Left ventricle myocardium inferior (tissue), 1 donor: ENCODE results near the gene DUSP6. TPM values are rescaled to one million over a fixed set of nuclear protein-coding genes. Genes with fewer than 3 reads are reported as not detected.
A peak's percentile ranks its signal among the peaks of the same experiment; 100 is the strongest.

ENCODE experiments used
- DNase-seq: peaks from one replicate; pipeline ENCODE4 v3.0.0-alpha.2; 2020
- H3K27ac ChIP-seq: fragments of 200-600 bp; replicated peaks from 2 replicates; pipeline ENCODE4 v1.8.0; 2021
- H3K27me3 ChIP-seq: fragments of 200-600 bp; 2 replicates; pipeline ENCODE4 v1.8.0; 2021; ENCODE audit warnings: low read depth
- H3K36me3 ChIP-seq: fragments of 200-600 bp; 2 replicates; pipeline ENCODE4 v1.8.0; 2021
- H3K4me1 ChIP-seq: fragments of 200-600 bp; 2 replicates; pipeline ENCODE4 v1.8.0; 2021
- H3K4me3 ChIP-seq: fragments of 200-600 bp; 2 replicates; pipeline ENCODE4 v1.8.0; 2021; ENCODE audit warnings: mild to moderate bottlenecking, moderate library complexity
- H3K9me3 ChIP-seq: fragments of 200-600 bp; replicated peaks from 2 replicates; pipeline ENCODE4 v1.8.0; 2021
- intact Hi-C: fragments of 100-400 bp; cut with micrococcal nuclease; formaldehyde crosslinking; loops from one replicate; pipeline ENCODE4 v1.11.0; 2022
- total RNA-seq: library from RNA; stranded (reverse); fragmentation: NEBNext Ultra II Directional; extraction: Animal tissue kit (Norgen Biotek cat#: 25700); gene quantifications from one replicate; pipeline ENCODE4 v1.2.1, GENCODE V29; 2021
- TF ChIP-seq, protein P1 (sequence below): fragments of 200-600 bp; IDR thresholded peaks from 2 replicates; pipeline ENCODE4 v1.8.0; 2021; ENCODE audit warnings: antibody characterized with exemption, mild to moderate bottlenecking, borderline replicate concordance
- donor health status: DM: no; HTN: yes; CAD: no; lungs with severe emphysema.

DUSP6 gene
- total RNA-seq, 1 donor from 2014 or later = 16.1 TPM

DNA sequence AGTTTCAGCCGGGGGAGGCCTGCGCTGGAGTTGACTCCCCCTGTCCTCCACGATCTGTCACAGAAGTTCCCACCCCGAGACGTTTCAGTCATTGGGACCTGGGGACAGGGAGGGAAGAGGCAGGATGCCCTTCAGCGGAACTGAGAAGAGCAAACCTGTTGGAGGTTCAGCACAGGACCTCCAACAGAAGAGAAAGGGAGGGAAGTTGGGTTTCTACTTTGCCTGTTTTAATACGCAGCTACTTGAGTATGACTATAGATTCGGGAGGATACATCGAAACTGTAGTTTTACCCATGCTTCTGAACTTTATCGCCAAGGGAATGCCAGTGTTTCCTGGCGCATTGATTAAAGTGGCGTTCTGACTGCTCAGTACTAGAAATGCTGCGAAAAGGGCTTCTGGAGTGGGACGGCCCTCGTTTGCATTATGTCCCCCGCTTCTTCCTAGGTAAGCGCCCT, 2.3 kb upstream of the DUSP6 start:
- H3K9me3 ChIP-seq = no peaks in the 10 kb centered on the region
- no peaks in the 10 kb centered on the region for H3K27me3 ChIP-seq
- peaks cover 5% of the 10 kb centered on the region for H3K36me3 ChIP-seq
- H3K4me1 ChIP-seq = peaks cover 63% of the 10 kb centered on the region
- TF ChIP-seq, protein P1, sequence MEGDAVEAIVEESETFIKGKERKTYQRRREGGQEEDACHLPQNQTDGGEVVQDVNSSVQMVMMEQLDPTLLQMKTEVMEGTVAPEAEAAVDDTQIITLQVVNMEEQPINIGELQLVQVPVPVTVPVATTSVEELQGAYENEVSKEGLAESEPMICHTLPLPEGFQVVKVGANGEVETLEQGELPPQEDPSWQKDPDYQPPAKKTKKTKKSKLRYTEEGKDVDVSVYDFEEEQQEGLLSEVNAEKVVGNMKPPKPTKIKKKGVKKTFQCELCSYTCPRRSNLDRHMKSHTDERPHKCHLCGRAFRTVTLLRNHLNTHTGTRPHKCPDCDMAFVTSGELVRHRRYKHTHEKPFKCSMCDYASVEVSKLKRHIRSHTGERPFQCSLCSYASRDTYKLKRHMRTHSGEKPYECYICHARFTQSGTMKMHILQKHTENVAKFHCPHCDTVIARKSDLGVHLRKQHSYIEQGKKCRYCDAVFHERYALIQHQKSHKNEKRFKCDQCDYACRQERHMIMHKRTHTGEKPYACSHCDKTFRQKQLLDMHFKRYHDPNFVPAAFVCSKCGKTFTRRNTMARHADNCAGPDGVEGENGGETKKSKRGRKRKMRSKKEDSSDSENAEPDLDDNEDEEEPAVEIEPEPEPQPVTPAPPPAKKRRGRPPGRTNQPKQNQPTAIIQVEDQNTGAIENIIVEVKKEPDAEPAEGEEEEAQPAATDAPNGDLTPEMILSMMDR = no peak
- intact Hi-C loops = loop anchor here (5.0 to 10.0 kb wide), 2 partner anchors 100 to 302 kb away; no protein-coding TSS in a partner anchor
- DNase-seq = no peak
- peak overlapping the region; percentile 89 for H3K4me3 ChIP-seq
- H3K27ac ChIP-seq = peak overlapping the region; percentile 99

DNA sequence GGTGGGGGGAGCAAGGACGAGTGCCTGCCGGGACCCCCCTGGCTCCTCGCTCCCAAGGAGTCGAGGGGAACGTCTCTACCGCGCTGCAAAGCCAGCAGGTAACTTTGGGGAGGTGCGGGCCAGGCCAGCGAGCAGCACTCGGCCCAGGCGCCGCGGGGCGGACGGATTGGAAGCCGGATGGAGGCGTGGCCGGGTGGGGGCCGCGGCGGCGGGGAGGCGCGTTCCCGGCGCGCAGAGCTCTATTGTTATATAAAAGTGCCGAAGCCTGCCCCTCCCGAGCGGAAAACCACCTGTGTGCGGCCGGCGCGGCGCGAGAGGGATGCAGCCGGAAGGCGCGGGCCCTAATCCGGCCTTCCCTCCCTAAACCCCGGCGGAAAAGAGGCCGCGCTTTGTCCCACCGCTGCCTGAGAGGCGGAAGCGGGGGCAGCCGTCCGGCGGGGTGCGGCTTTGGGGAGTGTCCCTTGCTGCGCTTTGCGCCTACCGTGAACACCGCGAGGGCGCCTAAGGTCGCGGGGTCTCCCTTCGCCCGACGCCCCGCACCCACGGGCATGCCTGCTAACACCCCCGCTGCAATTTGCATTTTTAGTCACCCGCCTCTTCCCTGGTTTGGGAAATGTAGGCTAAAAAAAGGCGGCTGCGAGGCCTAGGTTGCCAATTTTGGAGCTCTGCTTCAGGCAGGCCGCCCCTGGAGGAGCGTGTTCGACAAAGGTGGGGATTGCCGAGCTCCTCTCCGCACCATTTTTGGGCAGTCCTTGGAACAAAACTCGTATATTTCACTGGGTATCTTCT, 1.7 kb upstream of the DUSP6 start:
- Histone ChIP-seq H3K27me3 (no peaks in the 10 kb centered on the region), H3K4me1 (peaks cover 69% of the 10 kb centered on the region), H3K27ac (peak overlapping the region; percentile 99), H3K4me3 (peak overlapping the region; percentile 89), H3K36me3 (peaks cover 10% of the 10 kb centered on the region), H3K9me3 (no peaks in the 10 kb centered on the region)
- peak; percentile 87 for DNase-seq
- intact Hi-C loops = loop anchor here (5.0 to 10.0 kb wide), 2 partner anchors 101 to 302 kb away; no protein-coding TSS in a partner anchor
- TF ChIP-seq, protein P1 = no peak

DNA sequence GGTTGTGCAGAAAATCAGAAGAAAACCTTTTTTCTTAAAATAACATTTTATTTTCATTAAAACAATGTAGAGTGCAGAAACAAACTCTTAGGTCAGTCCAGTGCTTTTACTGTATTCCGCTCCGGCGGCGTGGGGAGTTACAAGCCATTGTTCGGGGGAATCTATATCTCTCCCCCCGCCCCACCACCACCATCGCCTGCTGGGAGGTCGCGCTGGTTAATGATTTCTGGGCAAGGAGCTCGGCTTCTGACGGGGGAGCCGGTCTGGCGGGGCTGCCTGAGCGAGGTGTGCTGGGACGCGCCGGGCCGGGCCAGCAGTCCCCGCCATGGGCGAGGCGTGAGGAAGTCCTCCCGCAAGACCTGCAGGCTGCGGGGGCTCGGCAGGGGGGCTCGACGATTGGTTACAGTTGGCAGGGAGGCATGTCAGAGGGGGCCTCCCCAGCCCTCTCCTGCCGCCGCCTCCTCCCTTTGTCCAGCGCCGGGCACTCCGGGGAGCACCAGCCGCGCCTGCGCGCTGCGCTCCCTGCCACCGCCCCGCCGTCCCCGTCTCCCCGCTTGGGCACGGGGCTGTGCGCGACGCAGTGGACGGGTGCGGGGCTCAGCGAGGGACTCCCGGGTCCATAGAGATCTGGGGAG, 1.0 kb upstream of the DUSP6 start:
- TF ChIP-seq, protein P1 = no peak
- peak; percentile 78 for DNase-seq
- no peaks in the 10 kb centered on the region for H3K9me3 ChIP-seq
- H3K4me3 ChIP-seq = peak overlapping the region; percentile 89
- peaks cover 17% of the 10 kb centered on the region for H3K36me3 ChIP-seq
- H3K27me3 ChIP-seq = no peaks in the 10 kb centered on the region
- H3K4me1 ChIP-seq = peaks cover 76% of the 10 kb centered on the region
- intact Hi-C loops = loop anchor here (5.0 to 10.0 kb wide), 2 partner anchors 101 to 301 kb away; no protein-coding TSS in a partner anchor
- H3K27ac ChIP-seq = peak overlapping the region; percentile 99

DNA sequence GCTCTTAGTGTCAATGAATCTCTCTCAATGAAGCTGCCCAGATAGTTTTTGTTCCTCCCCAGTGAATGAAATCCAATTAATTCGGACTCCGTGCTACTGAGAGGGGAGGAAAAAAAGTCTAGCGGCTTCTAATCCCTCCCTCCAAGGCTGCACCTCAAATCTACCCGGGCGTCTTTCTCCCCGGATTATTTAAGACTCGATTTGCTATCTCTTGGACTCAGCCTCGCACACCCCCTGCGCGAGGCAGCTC, 134 bp downstream of the DUSP6 start:
- DNase-seq = no peak
- no peaks in the 10 kb centered on the region for H3K27me3 ChIP-seq

More for the DNA sequence above, 134 bp downstream of the DUSP6 start:
- H3K9me3 ChIP-seq = no peaks in the 10 kb centered on the region
- peak overlapping the region; percentile 99 for H3K27ac ChIP-seq
- H3K36me3 ChIP-seq = peaks cover 21% of the 10 kb centered on the region
- intact Hi-C loops = loop anchor here (5.0 to 10.0 kb wide), 2 partner anchors 103 to 300 kb away; no protein-coding TSS in a partner anchor
- TF ChIP-seq, protein P1 = no peak
- peak overlapping the region; percentile 89 for H3K4me3 ChIP-seq
- H3K4me1 ChIP-seq = peaks cover 87% of the 10 kb centered on the region
